HG03066 (cell line): ENCODE results near the gene ACAD9.
"Not testable (repeated sequence)": the region's sequence is repeated elsewhere in the genome, so short reads cannot be mapped to it uniquely, and the experiment has no call there.

Experiments
- ATAC-seq: cut with Tn5 transposase; IDR thresholded peaks from one replicate; pipeline ENCODE4 v1.9.1; 2021; ENCODE audit warnings: low read depth; ENCODE audit not compliant: unreplicated experiment

ACAD9 gene

DNA sequence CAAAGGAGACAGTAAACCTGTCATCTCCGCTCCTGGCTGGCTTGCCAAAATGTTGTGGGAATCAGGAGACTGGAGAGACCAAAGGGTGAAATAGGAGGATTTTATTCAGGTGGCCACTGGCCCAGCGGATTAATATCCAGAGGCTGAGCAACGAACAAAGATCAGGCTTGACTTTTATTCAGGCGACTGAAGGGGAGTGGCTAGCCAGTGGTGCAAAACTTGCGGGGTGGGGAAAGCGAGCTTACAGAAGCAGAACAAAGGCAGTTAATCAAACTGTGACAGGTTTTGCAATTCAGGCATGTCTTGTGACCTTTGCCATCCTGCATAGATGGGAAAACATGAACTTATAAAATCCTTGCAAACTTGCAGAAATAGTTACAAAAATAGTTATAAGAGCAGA lies 19.8 kb upstream of the ACAD9 start:
- ATAC-seq: no peak

DNA sequence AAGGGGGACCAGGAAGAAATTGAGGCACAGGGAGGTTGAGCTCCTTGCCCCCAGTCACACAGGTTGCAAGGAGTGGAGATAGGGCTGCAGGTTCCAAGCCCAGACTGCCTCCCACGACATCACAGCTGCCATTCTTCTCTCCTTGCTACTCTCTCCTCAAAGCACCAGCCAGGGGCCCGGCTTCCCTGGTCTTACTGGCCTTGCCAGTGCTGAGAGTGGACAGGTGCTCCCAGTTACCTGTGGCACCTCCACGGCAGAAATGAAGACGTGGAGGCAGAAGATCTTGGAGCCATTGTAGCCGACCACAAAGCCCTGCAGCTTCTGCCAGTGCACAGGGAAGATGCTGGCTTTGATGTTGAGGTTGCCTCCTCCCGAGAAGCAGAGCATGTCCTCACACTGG lies 17.9 kb upstream of the ACAD9 start:
- ATAC-seq: no peak

DNA sequence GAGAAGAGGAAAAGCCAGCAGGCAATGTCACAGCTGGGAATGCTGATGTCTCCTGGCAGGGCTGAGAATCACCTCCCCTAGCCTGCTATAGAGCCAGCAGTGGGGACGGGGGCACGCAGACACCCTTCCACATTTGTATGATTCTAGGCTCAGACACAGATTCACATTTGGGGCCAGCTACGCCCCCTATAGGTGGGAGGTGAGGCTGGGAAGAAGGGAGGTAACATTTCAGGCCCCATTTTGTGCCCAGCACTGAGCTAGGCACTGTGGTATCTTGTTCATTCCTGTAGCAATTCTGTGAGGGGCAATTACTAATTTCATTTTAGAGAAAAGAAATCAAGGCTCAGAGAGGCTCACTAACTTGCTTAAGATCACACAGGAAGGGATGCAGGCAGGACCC lies 15.9 kb upstream of the ACAD9 start:
- ATAC-seq: no peak

DNA sequence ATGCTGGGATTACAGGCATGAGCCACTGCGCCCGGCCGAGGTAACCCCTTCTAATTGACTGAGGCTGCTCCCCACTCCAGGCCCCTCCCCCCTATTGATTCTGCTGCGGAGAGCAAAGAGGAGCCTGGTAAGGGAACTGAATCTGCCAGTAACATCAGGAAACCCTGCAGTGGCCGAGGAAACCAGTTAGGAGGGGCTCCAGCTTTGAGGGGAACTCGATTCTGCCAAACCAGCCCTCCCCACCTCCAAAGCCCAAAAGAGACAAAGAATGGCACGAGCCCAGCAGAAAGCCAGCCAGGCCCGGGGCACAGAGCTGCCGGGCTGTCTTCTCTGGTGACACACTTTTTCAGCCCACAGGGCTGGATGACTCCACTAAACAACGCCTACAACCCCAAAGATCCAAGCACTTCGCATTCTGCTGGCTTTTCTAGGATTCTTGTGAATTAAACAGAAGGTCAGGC lies 15.0 kb upstream of the ACAD9 start:
- ATAC-seq: no peak

DNA sequence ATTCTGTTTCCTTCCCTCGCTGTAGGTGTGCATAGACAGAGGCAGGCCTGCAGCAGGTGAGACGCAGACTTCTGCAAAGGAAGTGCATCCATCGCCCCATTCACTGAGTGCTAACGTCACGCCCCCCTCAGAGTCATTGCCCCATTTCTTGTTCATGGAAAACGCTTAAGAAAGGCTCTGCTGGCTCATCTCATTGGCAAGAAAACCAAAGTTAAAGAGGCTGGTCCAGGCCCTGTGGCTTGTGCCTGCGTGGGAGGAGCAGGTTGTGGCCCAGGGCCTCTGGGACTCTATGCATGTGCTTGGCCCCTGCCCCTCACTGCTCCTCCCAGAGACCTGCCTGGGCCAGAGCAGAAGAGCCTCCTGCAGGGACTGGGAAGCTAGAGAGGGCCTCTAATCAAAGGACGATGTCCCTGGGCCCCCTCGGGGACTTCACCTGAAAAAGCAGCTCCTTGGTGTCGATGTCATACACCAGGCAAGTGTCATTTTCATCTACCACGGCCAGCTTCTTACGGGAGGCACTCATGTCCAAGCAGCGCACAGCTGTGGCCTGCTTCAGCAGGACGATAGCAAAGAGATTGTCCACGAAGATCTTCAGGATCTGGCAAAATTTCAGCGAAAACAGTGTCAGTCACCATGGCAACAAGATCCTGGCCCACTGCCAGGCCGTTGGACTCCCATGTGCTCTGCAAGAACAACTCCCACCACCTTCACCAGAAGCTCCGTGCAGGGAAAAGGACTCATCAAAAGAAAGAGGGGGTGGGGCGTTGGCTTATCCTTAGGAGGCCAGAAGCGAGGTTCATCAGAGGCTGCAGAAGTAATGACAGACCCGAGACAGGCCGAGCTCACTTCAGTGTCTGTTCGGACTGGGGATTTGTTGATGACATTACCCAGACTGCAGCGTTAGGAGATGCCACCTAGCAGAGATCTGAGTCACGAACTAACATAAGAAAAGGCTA lies 14.3 kb upstream of the ACAD9 start:
- not testable (repeated sequence) for ATAC-seq

DNA sequence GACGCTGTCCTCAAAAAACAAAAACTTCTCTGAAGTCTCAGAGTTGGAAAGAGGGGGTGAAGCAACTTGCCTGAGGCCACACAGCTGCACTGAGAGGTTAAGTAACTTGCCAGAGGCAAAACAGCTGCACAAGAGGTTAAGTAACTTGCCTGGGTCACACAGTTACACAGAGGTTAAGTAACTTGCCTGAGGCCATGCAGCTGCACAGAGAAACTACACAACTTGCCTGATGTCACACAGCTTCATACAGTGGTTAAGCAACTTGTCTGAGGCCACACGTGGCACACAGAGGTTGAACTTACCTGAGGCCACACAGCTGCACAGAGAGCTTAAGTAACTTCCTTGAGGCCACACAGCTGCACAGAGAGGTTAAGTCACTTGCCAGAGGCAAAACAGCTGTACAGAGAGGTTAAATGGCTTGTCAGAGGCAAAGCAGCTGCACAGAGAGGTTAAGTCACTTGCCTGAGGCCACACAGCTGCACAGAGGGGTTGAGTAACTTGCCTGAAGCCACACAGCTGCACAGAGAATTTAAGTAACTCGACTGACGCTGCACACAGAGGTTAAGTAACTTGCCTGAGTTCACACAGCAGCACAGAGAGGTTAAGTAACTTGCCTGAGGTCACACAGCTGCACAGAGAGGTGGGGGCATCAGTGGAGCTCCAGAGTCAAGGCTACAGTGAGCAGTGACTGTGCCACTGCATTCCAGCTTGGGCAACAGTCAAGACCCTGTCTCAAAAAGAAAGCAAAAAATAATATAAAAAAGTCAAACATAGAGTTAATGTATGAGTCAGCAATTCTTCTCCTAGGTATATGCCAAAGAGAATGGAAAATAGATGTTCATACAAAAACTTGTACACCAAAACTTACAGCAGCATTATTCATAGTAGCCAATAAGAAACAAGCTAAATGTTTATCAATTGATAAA lies 12.0 kb upstream of the ACAD9 start:
- ATAC-seq: no peak

DNA sequence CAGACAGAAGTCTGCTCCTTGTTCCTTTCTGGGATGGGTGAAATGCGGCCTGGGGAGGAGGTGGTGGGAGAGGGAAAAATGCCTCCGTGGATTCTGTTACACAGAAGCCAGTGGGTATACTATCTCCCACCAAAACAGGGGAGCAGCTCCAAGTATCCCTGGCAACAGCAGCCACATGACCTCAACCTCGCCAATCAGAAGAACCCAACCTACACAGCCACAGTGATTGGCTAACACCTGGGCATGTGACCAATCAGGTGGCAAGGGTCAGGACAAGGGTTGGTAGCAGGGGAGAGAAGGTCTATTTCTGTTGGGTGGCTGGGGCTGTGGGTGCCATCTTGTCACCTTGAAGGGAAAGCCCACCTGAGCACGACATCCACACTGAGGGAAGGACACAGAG lies 9.1 kb upstream of the ACAD9 start:
- no peak for ATAC-seq

DNA sequence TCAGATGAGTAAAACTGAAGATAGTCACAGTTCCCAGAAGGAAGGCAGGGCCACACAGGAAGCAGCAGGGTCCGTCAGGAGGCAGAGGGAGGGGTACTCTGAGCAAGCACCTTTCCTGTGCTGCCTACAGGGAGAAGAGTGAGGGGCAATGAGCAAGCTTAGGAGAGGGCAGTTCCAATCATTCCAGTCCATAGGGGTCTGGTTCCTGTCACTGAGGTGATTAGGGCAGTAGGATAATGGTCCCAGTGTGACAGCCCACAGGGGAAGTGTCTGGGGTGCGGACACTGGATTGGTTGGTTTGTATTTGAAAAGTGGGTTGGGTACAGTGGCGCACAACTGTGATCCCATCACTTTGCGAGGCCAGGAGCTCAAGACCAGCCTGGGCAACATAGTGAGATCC lies 7.1 kb upstream of the ACAD9 start:
- no peak for ATAC-seq

DNA sequence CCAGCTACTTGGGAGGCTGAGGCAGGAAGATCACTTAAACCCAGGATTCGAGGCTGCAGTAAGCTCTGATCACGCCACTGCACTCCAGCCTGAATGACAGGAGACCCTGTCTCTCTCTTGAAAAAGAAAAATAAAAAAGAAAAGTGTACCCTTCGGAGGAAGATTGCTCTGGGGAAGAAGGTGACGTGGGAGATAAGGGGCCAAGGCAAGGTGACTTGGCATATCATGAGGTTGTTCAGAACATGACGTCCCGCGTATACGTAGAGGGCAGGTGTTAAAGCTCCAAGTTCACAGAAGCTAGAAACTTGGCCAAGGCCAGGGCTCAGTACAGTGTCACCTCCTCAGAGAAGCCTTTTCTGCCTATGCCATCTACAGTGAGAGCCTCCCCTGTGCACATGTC lies 6.7 kb upstream of the ACAD9 start:
- ATAC-seq: no peak

DNA sequence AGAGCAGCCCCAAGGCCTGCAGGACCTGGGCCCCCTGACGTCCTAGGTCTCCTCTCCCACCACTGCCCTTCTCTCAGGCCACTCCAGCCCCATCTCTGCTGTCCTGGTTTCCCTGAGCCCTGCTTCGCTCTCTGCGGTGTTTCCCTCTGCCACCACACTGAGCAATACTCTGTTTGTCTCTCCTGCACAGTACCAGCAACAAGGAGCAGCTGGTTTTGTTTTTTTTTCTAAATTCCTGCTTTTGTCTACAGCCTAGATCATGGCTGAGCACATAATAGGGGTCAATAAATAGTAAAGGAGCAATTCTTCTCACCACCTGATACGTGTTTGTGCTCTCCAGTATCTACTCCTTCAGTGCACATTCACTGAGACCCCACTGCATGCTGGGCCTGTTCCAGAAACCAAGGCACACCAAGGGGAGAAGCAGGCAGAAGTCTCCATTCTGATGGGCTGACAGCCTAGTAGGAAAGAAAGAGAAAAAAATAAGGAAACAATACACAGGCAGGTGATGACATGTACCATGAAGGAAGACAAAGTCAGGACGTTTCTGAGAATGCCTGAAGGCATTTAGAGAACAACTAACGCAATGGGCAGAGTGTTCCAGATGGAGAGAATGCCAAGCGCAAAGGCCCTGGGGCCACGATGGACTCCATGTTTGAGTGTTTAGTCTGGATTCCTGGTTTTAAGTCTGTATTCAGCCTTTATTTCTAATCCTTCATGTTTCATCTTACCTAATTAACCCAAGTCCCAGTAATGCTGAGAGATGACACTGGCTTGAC lies 6.0 kb upstream of the ACAD9 start:
- no peak for ATAC-seq

DNA sequence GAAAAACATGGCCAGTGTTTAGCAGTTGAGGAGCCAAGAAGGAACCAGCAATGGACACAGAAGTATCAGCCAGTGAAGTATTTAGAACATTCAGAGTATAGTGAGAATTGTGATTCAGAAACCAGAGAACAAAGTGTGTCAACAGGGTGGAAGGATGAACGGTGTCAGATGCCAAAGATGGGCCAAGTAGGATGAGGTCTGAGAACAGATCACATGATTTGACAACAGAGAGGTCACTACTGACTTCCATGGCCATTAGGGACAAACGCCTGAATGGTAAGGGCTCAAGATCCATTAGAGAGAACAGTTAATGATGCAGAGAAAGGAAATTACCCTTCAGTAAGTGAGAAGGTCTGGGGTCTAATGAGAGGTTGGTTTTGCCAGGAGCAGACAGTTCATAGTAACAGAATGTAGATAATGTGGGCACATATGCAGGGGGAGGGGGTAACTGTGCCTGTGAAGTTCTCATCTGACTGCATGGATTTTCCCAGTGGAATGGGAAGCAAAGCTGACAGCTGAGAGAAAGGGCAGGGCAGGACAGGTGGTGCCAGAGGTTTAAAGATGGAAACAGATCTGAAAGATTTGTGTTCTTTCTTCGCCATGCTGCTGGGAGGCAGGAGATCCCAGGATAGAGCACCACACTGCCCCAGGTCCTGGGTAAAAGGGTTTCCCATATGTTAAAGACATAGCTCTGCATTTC lies 4.8 kb upstream of the ACAD9 start:
- ATAC-seq: no peak

DNA sequence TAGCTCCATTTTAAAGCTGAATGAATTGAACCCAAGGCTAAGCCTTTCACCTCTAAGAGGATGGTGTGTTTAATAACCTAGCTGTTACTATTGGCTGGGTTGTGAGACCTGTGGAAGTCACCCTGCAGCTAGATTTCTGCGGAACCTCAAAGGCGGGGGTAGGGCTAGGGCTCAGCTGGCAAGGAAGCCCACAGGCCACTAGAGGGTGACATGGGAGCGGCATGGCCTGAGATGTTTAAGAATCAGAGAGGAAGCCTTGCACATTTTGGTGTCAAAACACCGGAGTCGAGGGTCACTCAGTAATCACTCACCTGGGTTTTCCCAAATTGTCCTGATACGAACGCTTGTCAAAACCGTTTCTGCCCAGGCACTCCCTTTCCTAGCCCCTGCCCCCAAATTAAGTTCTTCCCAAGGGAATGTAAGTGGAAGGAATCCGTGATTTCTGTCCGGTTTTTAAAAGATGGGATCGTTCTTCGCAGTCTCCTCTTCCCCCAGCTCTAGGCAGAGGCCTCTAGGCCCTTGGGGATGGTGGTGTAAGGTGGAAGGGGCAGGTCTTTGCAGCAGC lies 3.8 kb upstream of the ACAD9 start:
- ATAC-seq: no peak

DNA sequence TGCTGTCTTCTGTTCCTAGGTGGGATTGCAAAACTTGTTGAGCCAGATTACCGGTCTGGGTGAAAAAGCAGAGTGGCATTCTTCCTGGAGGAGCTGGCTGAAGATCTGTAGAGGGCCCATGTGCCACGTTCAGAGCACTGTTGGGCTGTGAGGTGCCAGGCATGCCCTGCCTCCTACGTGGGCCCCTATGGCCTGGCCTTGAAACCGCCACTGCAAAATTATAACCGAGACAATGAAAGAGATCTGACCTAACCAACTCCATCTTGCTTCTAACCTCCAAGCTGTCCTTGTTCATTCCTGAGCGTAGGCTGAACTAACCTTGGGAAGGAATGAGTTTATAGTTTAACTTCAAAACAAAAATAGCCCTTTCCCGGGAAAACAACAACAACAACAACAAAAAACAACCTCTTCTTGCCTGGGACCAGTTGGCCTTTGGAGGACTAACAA lies 1.4 kb upstream of the ACAD9 start:
- ATAC-seq: no peak

DNA sequence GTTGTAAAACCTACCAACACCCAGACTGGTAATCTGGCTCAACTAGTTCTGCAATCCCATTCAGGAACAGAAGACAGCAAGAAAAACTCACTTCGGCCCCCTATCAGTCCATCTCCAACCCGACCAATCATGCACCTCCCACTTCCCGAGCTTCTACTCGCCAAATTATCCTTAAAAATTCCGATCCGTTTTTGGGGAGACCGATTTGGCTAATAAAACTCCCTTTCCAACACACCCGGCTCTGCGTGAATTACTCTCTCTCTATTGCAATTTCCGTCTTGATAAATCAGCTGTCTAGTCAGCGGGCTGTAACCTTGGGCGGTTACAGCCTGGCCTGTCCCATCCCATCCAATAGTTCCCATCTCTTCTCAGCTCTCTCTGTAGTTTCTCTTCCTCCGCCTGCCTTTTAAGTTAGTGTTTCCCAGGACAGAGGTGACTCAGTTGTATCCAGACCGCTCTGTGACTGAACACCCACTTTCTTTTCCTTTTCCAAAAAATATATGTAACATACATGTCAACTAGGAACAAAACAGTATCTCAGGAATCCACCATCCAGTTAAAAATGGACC lies 780 bp upstream of the ACAD9 start:
- no peak for ATAC-seq

DNA sequence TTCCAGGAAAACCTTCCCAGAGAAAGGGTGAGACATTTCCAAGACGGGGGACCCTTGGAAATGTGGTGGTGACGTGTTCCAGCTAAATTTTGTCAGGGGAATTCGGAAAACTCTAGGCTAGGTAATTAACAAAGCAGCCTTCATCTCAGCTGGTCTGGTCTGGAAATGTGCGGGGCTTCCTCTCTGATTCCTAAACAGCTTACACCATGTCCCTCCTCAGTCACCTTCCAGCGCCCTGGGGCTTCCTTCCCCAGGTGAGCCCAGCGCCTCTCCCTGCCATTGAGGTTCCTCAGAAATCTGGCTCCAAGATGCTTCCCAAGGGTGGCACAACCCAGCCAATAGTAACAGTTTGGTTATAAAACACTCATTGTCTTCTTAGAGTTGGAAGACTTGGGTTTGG lies 571 bp downstream of the ACAD9 start:
- ATAC-seq: no peak

DNA sequence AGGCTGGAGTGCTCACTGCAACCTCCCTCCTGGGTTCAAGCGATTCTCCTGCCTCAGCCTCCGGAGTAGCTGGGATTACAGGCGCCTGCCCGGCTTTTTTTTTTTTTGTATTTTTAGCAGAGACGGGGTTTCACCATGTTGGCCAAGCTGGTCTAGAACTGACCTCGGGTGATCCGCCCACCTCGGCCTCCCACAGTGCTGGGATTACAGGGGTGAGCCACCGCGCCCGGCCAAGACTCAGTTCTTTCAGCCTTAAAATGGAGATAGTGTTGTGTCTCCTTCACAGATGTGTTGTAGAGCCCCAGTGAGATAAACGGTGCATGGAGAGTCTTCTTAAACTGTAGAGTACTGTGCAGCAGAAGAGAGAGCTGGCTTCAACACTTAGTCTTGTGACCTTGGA lies 1.0 kb downstream of the ACAD9 start:
- not testable (repeated sequence) for ATAC-seq

DNA sequence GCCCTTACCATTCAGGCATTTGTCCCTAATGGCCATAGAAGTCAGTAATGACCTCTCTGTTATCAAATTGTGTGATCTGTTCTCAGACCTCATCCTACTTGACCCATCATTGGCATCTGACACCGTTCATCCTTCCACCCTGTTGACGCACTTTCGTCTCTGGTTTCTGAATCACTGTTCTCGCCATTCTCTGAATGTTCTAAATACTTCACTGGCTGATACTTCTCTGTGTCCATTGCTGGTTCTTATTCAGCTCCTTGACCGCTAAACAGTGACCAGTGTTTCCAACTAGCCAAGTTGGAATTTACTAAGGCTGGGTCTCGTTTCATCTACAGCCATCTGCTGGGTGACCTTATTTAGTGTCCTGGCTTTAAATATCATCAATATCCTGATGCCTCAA lies 2.2 kb downstream of the ACAD9 start:
- no peak for ATAC-seq

DNA sequence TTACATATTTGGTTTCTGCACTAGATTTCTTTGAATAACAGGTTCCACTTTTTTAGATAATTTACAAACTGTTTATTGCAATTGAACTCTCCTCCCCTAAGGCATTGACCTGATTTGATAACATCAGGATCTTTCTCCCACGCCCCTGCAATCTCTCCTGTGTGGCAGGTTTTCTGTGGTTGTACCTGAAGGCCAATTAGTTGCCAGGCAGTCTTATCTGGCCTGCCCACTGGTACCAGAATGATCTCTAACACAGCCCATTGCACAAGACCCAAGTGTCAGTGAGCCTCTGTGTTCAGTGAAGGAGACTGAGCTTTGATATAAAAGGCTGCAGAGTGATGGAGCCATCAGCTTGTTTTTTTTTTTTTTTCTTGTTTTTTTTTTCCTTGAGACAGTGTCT lies 3.3 kb downstream of the ACAD9 start:
- no peak for ATAC-seq

DNA sequence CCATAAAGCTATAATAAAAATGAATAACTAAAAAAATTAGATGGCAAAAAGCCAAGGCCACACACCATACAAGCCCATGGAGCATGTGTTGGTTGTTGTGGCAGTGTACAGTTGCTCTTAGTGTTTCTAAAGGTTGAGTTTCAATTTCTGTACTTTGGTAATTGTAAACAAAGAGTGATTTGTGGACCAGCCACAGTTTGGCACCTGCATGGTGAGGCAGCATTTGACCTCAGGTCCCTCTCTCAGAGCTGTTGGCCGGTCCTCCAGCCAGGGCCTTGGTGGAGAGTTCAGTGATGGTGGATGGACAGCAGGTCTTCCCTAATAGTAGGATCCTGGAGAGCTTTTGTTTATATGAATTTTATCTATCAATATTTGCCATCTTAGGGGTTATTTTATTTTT lies 5.6 kb downstream of the ACAD9 start:
- no peak for ATAC-seq
